Measurements from ENCODE around the gene CLIC6.

DNA sequence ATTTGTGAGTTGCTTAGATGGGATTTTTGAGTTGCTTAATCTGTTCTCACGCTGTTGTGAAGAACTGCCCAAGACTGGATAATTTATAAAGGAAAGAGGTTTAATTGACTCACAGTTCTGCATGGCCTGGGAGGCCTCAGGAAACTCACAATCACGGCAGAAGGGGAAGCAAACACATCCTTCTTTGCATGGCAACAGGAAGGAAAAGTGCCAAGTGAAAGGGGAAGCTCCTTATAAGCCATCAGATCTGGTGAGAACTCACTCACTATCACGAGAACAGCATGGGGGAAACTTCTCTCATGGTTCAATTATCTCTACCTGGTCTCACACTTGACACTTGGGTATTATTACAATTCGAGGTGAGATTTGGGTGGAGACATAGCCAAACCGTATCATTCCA lies 10.3 kb downstream of the CLIC6 start:
- TF ChIP-seq, protein P1, sequence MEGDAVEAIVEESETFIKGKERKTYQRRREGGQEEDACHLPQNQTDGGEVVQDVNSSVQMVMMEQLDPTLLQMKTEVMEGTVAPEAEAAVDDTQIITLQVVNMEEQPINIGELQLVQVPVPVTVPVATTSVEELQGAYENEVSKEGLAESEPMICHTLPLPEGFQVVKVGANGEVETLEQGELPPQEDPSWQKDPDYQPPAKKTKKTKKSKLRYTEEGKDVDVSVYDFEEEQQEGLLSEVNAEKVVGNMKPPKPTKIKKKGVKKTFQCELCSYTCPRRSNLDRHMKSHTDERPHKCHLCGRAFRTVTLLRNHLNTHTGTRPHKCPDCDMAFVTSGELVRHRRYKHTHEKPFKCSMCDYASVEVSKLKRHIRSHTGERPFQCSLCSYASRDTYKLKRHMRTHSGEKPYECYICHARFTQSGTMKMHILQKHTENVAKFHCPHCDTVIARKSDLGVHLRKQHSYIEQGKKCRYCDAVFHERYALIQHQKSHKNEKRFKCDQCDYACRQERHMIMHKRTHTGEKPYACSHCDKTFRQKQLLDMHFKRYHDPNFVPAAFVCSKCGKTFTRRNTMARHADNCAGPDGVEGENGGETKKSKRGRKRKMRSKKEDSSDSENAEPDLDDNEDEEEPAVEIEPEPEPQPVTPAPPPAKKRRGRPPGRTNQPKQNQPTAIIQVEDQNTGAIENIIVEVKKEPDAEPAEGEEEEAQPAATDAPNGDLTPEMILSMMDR (conservative IDR thresholded peaks at IDR 0.05; ENCODE audit: low read depth, low read length): no peak
- no peak for TF ChIP-seq POLR2A (IDR thresholded peaks at IDR 0.05; ENCODE audit: low read depth, low read length)
- TF ChIP-seq, protein P2, sequence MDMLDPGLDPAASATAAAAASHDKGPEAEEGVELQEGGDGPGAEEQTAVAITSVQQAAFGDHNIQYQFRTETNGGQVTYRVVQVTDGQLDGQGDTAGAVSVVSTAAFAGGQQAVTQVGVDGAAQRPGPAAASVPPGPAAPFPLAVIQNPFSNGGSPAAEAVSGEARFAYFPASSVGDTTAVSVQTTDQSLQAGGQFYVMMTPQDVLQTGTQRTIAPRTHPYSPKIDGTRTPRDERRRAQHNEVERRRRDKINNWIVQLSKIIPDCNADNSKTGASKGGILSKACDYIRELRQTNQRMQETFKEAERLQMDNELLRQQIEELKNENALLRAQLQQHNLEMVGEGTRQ (IDR thresholded peaks at IDR 0.05; ENCODE audit: low read depth, low read length): no peak
- no peak for TF ChIP-seq CEBPB (IDR thresholded peaks at IDR 0.05; ENCODE audit: low read depth, low read length)
- no peak for TF ChIP-seq MAFK (IDR thresholded peaks at IDR 0.05; ENCODE audit: low read depth, low read length)
- no peak for TF ChIP-seq BHLHE40 (IDR thresholded peaks at IDR 0.05; ENCODE audit: low read depth, low read length)
- no peak for TF ChIP-seq RCOR1 (IDR thresholded peaks at IDR 0.05; ENCODE audit: insufficient replicate concordance, low read length)
- no peak for TF ChIP-seq FOS (IDR thresholded peaks at IDR 0.05; ENCODE audit: low read depth, low read length)

Data from IMR-90 (cell line).